COR-L47 (cell line): ENCODE measurements around the gene HDAC1.
"Not testable (repeated sequence)": the region's sequence is repeated elsewhere in the genome, so short reads cannot be mapped to it uniquely, and the experiment has no call there.

Experiments
- DNase-seq: peaks from one replicate; lab custom pipeline; 2025; lab: John Stamatoyannopoulos, UW

The HDAC1 gene

GRCh38 chr1:32291708-32292538, at the start of gene HDAC1:
Gene HDAC1, plus strand, starts transcription at chr1:32292083. Its CDS starts 87 bp downstream, at chr1:32292170.
- peak; percentile 92 for DNase-seq

- no peak for DNase-seq
Observed at GRCh38 chr1:32242341-32242851, 49.5 kb upstream of the HDAC1 start.

DNA sequence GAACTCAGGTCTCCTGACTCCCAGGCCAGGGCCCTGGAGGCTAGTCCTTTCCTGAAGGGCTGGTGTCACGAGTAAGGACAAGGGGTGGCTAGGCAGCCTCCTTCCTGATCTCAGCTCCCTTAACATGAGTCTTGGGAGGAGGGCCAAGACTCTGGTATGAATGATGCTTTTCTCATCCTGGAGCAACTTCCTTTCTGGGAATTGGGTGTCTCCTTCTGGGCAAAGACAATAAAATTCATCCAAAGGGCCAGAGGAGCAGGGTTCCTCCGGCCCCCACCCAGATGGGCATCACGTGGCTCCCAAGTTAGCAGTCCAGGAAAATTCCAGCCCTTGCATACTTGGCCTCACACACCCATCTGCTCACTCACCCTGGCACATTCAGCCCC, 45.0 kb upstream of the HDAC1 start, which contains the start of gene FAM167B:
FAM167B (plus strand) TSS at position 335 of the 386 bp plus-strand sequence. CDS start 200 bp downstream, outside the sequence.
- no peak for DNase-seq

DNA sequence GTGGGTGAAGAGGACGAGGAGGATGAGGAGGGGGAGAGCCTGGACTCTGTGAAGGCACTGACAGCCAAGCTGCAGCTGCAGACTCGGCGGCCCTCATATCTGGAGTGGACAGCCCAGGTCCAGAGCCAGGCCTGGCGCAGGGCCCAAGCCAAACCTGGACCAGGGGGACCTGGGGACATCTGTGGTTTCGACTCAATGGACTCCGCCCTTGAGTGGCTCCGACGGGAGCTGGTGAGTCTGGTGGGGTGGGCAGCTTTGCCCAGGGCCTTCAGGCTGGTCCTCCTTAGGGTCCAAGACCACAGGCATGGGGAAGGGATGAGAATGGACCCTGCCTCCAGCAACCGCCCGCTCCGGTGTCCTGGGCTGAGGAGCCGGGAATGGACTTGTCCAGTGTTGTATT, 44.4 kb upstream of the HDAC1 start:
- DNase-seq, result no peak

GRCh38 chr1:32247983-32248889, 43.6 kb upstream of the HDAC1 start:
- DNase-seq, result peak; percentile 21

DNA sequence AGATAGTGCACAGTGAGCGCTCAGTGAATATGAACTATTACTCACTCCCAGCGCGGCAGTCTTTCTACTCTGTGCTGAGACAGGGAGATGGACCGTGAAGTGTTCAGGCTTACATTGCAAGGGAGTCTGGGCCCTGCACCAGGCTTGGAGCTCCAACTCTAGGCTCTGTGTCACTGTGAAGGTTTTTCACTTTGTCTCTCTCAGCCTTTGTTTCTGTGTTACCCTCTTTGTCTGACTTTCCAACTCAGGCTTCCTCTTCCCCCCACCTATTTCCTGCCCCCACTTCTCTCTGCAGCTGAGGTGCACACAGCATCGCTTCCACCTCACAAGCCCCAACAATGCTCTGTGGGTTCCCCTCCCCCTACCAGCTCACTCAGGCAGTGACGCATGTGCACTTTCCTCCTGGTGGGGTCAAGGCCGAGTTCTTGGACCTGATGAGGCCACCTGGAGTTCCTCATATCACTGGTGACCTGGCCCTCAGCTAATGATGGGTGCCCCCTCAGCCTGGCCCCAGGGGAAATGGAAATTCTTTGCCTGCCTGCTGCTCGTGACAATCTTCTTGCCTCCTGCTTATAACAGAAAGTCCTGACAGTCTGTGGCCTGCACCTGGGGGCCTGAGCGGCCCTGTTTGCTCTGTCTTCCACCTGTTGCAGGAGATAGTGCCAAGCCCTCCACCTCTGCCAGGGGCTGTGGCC, 41.9 kb upstream of the HDAC1 start:
- no peak for DNase-seq

DNA sequence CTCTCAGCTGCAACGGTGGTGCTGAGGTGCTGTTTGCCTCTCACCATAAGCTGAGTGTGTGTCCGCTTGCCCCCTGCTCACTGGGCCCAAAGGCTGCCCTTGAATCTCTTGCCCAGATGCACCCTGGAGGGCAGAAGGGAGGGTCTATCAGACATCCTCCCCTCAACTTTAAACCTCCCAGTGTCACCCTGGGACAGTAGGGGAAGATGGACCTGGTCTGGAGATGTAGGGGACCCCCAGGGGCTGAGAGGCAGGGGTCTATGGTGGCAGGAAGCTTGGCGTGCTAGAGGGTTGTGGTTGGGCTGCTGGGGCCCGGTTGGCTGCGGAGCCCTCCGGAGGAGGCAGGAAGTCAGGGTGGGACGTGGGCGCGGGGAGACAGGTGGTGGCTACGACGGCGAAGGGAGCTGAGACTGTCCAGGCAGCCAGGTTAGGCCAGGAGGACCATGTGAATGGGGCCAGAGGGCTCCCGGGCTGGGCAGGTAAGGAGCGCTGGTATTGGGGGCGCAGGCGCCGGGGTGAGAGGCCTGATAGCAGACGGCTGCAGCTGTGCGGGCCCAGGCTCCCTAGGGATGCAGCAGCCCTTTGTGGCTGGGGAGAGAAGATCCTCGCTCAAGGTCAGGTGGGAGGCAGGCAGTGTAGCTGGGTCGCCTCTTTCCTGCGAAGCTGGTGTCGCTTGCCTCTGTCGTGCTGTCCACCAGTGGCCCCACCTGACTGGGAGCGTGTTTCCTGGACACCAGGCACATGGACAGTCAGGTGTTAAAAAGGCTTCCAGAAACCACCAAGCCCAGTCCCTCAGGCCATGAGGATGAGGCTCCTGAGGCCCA, 40.8 kb upstream of the HDAC1 start, which contains the start of gene LCK:
LCK (plus strand) TSS at position 373 of the 824 bp plus-strand sequence. CDS start 23,065 bp downstream, outside the sequence.
- no peak for DNase-seq

- DNase-seq, result no peak
Observed at GRCh38 chr1:32255072-32256071, 36.5 kb upstream of the HDAC1 start.

DNA sequence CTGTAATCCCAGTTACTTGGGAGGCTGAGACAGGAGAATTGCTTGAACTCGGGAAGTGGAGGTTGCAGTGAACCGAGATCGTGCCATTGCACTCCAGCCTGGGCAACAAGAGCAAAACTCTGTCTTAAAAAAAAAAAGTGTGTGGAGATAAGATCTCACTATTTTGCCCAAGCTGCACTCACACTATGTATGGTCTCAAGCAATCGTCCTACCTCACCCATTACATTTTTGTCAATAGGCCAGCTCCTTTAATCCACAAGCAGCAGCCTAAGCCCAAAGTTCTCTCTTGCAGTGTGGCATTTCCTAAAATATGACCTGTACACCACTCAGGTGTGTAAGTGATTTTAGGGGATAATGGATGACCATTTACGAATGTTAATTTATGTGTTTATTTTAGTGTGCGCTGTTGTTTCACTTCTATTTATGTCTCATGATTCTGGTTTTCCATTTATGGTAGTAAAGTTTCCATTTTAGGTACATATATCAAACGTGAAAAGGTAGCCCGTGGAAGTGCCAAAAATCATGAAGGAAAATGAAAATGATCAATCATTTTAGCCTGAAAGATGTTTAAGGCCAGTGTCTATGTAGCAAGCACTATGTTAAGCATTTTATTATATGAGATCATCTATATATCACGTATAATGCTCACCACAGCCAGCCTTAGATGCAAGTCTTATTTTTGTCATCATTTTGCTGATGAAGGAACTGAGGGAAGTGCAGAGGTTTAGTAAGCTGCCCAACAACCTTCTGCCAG, 35.2 kb upstream of the HDAC1 start:
- no peak for DNase-seq

DNA sequence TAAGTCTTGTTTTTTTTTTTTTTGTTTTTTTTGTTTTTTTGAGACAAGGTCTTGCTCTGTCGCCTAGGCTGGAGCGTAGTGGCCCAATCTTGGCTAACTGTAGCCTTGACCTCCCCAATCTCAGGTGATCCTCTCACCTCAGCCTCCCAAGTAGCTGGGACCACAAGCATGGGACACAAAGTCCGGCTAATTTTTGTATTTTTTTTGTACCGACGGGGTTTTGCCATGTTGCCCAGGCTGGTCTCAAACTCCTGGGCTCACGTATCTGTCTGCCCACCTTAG, 34.7 kb upstream of the HDAC1 start:
- no peak for DNase-seq

DNA sequence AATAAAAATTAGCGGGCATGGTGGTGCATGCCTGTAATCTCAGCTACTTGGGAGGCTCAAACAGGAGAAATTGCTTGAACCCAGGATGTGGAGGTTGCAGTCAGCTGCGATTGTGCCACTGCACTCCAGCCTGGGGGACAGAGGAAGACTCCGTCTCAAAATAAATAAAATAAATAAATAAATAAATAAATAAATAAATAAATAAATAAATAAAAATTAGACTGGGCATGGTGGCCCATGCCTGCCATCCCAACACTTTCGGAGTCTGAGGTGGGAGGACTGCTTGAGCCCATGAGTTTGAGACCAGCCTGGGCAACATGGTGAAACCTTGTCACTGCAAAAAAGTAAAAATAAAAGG, 28.7 kb upstream of the HDAC1 start:
- not testable (repeated sequence) for DNase-seq

DNA sequence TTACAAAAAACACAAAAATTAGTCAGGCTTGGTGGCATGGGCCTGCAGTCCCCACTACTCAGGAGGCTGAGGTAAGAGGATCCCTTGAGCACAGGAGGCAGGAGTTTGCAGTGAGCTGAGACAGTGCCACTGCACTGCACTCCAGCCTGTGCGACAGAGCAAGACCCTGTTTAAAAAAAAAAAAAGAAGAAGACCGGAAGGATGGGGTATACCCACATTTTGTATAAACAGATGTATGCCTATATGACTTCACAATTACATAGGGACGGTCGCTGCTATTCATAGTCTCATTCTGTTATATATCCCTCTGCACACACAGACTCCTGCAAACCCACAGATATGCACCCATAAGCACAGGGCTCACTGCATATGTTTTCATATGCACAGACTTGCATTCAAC, 28.1 kb upstream of the HDAC1 start:
- no peak for DNase-seq

DNA sequence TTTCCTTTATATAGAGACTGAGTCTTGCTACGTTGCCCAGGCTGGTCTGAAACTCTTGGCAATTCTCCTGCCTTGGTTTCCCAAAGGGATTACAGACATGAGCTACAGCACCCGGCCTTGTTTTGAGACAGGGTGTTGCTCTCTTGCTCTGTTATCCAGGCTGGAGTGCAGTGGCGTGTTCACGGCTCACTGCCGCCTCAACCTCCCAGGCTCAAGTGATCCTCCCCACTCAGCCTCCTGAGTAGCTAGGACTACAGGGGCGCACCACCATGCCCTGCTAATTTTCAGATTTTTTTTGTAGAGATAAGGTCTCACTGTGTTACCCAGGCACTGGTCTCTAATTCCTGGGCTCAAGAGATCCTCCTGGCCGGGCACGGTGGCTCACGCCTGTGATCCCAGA, 26.0 kb upstream of the HDAC1 start:
- no peak for DNase-seq

- no peak for DNase-seq
Observed at GRCh38 chr1:32266921-32267591, 24.8 kb upstream of the HDAC1 start.

- no peak for DNase-seq
Observed at GRCh38 chr1:32269744-32270143, 22.1 kb upstream of the HDAC1 start.

DNA sequence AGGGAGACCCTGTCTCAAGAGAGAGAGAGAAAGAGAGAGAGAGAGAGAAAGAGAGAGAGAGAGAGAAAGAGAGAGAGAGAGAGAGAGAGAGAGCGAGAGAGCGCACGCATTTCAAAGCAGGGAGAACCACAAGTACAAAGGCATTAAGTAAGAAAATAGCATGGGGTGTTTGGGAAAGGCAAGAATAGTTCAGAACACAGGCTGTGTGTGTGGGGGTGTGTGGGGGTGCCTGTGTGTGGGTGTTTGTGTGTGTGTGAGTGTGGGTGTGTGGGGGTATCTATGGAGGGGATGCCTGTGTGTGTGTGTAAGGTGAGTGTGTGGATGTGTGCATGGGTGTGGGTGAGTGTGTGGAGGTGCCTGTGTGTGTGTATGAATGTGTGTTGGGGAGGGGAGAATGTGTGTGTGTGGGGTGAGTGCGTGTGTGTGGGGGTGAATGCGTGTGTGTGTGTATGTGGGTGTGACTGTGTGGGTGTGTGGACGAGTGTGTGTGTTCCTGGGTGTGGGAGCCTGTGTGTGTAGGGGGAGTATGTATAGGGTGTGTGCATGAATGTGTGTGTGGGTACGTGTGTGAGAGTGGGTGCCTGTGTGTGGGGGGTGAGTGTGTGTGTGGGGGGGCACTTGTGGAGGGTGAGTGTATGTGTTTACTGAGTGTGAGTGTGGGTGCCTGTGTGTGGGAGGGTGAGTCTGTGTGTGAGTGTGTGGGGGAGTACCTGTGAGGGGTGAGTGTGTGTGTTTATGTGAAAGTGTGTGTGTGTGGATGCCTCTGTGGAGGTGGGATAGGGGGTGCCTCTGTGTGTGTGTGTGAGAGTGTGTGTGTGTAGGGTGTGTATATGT, 19.1 kb upstream of the HDAC1 start:
- no peak for DNase-seq

- peak; percentile 90 for DNase-seq
Observed at GRCh38 chr1:32273391-32274208, 18.3 kb upstream of the HDAC1 start.
